GM19193 (cell line): ENCODE measurements around the gene TSPAN1.

Experiments used
- POLR2A ChIP-seq: IDR thresholded peaks from 4 replicates; pipeline ENCODE4 v1.6.1; 2011; ENCODE audit not compliant: insufficient read depth, insufficient read length; ENCODE audit errors: extremely low read depth

TSPAN1 gene

GRCh38 chr1:46179138-46180081, 4.5 kb downstream of the TSPAN1 start:
- no peak for TF ChIP-seq POLR2A

GRCh38 chr1:46180082-46180616, 5.3 kb downstream of the TSPAN1 start:
- no peak for TF ChIP-seq POLR2A

GRCh38 chr1:46181343-46182260, 6.7 kb downstream of the TSPAN1 start:
- TF ChIP-seq POLR2A, result no peak

DNA sequence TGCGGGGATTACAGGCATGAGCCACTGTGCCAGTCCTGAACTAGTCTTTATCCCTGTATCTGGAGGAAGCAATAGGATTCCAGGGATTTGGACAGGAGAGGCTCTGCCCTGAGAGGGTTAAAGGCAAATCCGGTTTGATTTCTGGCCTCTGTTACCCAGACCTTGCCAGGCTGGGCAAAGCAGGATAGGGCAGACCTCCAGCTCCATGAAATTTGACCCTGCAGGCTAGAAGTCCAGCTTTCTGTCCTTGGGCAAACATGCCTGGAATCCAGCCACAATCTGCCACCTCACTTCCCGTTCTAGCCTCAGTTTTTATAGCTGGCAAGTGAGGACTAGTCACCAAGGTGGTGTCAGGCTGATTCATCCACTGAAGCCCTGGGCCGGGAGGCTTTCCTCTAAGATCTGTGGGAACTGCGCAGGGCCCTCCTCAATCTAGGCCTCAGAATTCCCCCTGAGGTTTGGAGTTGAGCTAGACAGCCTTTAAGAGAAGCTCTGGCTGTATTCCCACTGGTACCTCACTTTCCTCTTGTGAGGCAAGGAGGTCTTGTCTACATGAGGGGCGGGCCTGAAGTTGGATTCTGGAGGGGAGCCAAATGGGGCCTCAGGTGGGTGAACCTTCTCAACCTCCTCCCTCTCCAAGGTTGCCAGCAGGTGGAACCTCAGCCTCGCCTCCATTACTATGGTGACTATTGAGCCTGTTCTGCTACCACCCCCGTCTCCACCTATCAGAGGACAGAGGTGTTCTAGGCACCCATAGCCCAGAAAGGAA, 8.4 kb downstream of the TSPAN1 start:
- TF ChIP-seq POLR2A, result no peak

DNA sequence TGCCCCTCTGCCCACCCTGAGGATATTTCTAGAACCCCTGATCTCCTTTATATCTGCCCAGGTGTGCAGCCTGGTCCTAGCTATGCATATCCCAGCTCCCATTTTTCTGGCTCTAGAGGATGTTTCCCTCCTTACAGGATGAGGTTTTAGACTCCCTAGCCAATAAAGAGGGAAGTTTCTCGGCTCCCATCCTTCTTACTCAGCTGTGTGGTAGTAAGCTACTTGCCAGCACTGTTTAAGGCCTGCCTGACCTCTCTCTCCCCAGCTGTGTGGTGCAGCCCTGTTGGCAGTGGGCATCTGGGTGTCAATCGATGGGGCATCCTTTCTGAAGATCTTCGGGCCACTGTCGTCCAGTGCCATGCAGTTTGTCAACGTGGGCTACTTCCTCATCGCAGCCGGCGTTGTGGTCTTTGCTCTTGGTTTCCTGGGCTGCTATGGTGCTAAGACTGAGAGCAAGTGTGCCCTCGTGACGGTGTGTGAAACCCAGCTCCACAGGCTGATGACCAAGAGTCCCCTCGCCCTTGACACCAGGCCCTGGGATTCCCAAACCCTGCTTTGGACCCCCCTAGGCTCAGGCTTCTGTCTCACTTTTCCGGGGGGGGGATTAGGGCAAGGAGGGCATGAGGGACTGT, 9.2 kb downstream of the TSPAN1 start:
- no peak for TF ChIP-seq POLR2A

DNA sequence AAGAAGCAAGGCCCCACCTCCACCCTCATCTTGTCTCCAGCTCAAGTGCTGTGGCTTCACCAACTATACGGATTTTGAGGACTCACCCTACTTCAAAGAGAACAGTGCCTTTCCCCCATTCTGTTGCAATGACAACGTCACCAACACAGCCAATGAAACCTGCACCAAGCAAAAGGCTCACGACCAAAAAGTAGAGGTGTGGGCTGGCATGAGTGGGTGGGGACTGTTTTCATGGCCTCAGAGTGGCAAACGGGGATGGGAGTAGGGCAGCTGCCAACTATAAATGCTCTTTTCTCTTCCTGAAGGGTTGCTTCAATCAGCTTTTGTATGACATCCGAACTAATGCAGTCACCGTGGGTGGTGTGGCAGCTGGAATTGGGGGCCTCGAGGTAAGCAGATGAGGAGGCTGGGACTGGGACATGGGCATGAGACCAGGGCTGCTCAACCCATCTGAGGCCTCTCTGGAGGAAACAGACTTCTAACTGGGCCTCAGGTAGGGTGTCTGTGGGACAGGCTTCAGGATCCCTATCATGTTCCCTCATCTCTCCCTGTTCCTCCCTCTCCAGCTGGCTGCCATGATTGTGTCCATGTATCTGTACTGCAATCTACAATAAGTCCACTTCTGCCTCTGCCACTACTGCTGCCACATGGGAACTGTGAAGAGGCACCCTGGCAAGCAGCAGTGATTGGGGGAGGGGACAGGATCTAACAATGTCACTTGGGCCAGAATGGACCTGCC, 10.2 kb downstream of the TSPAN1 start:
- TF ChIP-seq POLR2A, result no peak

DNA sequence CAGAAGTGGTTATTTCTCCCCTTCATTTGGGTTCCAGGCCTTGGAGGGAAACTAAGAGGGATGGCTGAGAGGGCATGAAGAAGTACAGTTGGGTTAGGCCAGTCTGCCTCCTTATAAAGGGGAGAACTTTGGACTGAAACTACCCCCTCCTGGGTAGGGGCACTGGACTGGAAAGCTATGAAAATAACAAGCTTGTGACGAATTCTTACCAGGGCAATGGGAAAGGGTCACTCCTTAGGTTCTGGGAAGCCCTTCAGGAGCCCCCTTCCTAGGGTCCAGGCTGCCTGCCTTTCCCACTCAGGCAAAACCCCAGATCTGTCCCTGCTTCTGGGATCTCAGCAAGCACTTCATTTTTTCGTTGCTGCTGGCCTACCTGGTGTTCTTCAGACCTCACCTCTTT, 11.2 kb downstream of the TSPAN1 start:
- no peak for TF ChIP-seq POLR2A

DNA sequence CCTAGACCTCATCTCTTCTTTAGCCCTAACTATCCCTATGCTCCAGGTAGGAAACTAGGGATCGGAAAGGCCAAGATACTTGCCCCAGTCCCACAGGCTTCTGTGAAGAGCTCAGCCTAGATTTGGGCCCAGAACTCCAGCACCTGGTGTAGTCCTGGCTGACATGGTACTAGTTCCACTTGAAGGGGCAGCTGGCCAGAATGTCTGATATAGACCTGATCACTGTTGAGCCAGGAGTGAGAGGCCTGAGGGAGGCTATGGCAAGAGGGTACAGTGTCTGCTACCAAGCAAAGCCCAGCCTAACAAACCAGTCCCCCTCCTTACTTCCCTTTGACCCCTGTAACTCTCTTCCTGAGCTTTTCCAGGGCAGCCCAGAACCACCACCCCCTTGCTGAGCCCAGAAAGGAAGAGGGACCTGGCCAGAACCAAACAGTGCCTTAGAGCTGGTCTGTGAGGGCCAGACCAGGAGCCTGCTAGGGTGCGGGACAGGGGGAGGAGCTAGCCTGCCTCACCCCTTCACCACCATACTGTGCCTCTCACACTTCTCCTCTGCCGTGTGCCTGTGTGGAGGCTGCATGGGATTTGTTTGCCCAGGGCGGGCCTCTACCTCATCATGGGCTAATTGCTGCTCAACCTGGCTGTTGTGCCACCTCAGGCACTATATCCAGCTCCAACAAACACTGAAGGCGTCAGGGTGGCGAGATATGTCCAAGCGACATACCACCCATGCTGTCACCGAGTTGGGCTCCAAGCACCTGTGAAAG, 12.4 kb downstream of the TSPAN1 start:
- TF ChIP-seq POLR2A, result no peak

DNA sequence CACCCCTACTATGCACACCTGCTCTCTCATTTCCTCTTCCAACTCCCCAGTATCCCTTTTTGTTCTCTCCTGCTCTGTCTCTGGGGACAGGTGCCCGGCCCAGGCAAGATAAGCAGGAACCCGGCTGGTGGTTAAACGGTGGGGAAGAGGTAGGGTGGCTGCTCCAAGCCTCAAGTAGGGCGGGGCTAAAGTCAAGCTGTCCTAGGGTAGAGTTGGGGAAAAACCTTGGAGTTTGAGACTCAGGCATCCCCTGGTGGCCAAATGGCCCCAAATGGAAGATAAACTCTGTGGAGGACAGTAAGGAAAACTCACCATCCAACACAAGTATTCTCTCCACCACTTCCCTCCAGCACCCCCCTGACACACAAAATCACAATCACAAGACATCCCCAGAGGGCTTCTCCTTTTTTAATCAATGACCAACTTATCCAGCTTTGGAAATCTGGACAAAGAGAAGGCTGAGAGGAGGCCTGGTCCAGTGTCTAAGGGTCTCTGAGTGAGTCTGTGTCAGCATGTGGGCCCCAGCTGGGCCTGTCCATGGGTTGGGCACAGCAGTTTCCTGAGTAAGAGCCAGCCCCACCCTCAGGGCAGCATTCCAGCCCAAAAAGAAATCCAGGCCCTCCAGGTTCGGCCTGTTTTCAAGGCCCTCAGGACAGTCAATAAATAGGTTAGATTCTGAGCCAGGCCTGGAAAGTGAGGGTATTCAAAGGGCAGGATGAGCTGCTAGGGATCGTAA, 13.6 kb downstream of the TSPAN1 start:
- TF ChIP-seq POLR2A, result no peak

GRCh38 chr1:46190539-46190938, 15.7 kb downstream of the TSPAN1 start:
- no peak for TF ChIP-seq POLR2A

DNA sequence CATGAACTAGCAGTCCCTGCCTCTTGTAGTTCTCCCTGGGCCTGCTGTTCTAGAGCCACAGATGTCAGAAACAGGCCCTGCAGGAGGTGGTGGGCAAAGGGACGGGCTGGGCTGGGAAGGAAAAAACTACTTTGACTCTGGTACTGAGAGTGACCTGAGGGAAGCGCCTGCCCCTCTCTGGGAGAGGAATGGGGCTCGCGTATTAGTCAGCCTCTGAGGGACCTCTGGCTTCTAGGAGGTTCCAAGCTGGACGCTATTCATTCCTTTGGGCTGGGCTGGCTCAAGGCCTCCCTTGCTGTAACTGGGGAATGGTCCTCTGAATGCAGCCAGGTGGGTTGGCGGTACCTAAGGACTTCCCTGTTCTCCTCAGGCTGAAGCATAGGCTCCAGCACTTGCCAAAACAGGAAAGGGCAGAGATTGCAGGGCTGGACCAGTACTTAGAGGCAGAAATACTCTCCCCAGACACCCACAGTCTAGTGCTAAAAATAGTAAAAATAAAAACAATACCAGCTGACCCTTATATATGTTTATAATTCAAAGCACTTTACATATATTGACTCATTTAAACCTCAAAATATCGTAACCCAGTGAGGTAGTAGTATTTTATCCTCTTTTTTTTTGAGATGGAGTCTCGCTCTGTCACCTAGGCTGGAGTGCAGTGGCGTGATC, 16.3 kb downstream of the TSPAN1 start:
- TF ChIP-seq POLR2A, result no peak

- no peak for TF ChIP-seq POLR2A
Observed at GRCh38 chr1:46192171-46192570, 17.3 kb downstream of the TSPAN1 start.
